HG03378 (cell line): ENCODE data around the gene LDLRAD3.
"Not testable (repeated sequence)": the region's sequence is repeated elsewhere in the genome, so short reads cannot be mapped to it uniquely, and the experiment has no call there.

Source experiments
- ATAC-seq: cut with Tn5 transposase; IDR thresholded peaks from one replicate; pipeline ENCODE4 v1.9.1; 2021; ENCODE audit warnings: mild to moderate bottlenecking, moderate library complexity; ENCODE audit not compliant: unreplicated experiment

Gene LDLRAD3

GRCh38 chr11:36044636-36045035 is 100.8 kb downstream of the LDLRAD3 start:
- ATAC-seq, result no peak

- ATAC-seq, result not testable (repeated sequence)
These were observed 102.1 kb downstream of the LDLRAD3 start for GRCh38 chr11:36045945-36046344.

GRCh38 chr11:36046932-36047331 is 103.1 kb downstream of the LDLRAD3 start:
- ATAC-seq, result no peak

- no peak for ATAC-seq
These were observed 103.5 kb downstream of the LDLRAD3 start for GRCh38 chr11:36047344-36047743.

- ATAC-seq, result no peak
These were observed 104.8 kb downstream of the LDLRAD3 start for GRCh38 chr11:36048496-36049247.

- ATAC-seq, result no peak
These were observed 107.6 kb downstream of the LDLRAD3 start for GRCh38 chr11:36051235-36052144.

GRCh38 chr11:36053281-36053680 is 109.4 kb downstream of the LDLRAD3 start:
- no peak for ATAC-seq

- no peak for ATAC-seq
These were observed 110.0 kb downstream of the LDLRAD3 start for GRCh38 chr11:36053862-36054261.

- ATAC-seq, result no peak
These were observed 110.8 kb downstream of the LDLRAD3 start for GRCh38 chr11:36054628-36055027.

GRCh38 chr11:36056160-36056751 is 112.4 kb downstream of the LDLRAD3 start:
- ATAC-seq, result no peak

GRCh38 chr11:36057379-36058042 is 113.6 kb downstream of the LDLRAD3 start:
- ATAC-seq, result no peak

GRCh38 chr11:36059660-36060059 is 115.8 kb downstream of the LDLRAD3 start:
- ATAC-seq, result no peak

- no peak for ATAC-seq
These were observed 117.1 kb downstream of the LDLRAD3 start for GRCh38 chr11:36060926-36061325.

GRCh38 chr11:36061471-36061870 is 117.6 kb downstream of the LDLRAD3 start:
- ATAC-seq, result no peak

- no peak for ATAC-seq
These were observed 119.0 kb downstream of the LDLRAD3 start for GRCh38 chr11:36062796-36063365.

GRCh38 chr11:36065436-36065835 is 121.6 kb downstream of the LDLRAD3 start:
- ATAC-seq, result no peak

GRCh38 chr11:36066891-36067290 is 123.0 kb downstream of the LDLRAD3 start:
- no peak for ATAC-seq

- ATAC-seq, result no peak
These were observed 125.8 kb downstream of the LDLRAD3 start for GRCh38 chr11:36069576-36070212.

- ATAC-seq, result no peak
These were observed 126.5 kb downstream of the LDLRAD3 start for GRCh38 chr11:36070213-36070953.

- ATAC-seq, result no peak
These were observed 127.1 kb downstream of the LDLRAD3 start for GRCh38 chr11:36070954-36071330.
